ENCODE data around the gene RFTN1.

RFTN1 gene

DNA sequence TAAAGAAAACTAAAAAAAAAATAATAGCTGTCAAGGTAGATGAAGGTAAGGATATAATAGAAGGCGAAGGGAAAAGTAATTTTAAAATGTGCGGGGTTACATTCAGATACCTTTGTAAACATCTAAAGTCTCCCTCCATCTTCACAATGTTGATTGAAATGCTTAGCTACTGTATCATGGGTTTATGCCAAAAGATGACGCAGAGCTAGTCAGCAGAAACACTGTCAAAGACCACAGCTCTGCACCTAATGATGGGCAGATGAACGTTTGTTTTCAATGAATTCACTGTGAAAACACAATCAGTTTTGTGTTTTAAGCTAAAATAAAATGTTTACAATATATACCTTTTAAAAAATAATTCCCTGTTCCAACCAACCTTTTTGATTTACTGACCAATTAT, 61.2 kb downstream of the RFTN1 start:
- no peak for DNase-seq (ENCODE audit: low spot score)
- TF ChIP-seq CTCF (IDR thresholded peaks at IDR 0.05; ENCODE audit: extremely low read depth, insufficient read depth, missing control alignments), result no peak
- in situ Hi-C loops (cut with MboI; ENCODE audit: low pct_unique_long_range_greater_than_20kb, low sequenced_read_pairs, unreplicated experiment), result no loop called here

DNA sequence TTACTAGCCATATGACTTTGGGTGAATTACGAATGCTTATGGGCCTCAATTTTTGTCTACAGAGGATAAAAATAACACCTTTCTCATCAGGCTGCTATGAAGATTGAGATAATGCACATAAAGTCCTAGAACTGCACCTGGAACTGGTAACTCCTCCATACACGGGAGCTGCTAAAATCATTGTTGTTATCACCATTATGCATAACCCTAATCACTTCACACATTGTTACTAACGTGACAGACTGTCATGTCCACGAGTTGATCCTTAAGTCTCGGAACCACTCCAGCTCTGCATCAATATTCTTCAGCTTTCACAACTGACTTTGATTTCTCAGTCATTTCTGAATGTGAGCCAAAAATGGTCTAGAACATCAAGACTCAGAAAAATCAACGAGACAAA, 64.1 kb downstream of the RFTN1 start:
- DNase-seq (ENCODE audit: low spot score), result no peak
- in situ Hi-C loops (cut with MboI; ENCODE audit: low pct_unique_long_range_greater_than_20kb, low sequenced_read_pairs, unreplicated experiment), result no loop called here
- no peak for TF ChIP-seq CTCF (IDR thresholded peaks at IDR 0.05; ENCODE audit: extremely low read depth, insufficient read depth, missing control alignments)

GRCh38 chr3:16448639-16449070, 64.8 kb downstream of the RFTN1 start:
- no peak for TF ChIP-seq CTCF (IDR thresholded peaks at IDR 0.05; ENCODE audit: extremely low read depth, insufficient read depth, missing control alignments)
- no peak for DNase-seq (ENCODE audit: low spot score)
- in situ Hi-C loops (cut with MboI; ENCODE audit: low pct_unique_long_range_greater_than_20kb, low sequenced_read_pairs, unreplicated experiment), result no loop called here

GRCh38 chr3:16447135-16447534, 66.4 kb downstream of the RFTN1 start:
- no peak for TF ChIP-seq CTCF (IDR thresholded peaks at IDR 0.05; ENCODE audit: extremely low read depth, insufficient read depth, missing control alignments)
- in situ Hi-C loops (cut with MboI; ENCODE audit: low pct_unique_long_range_greater_than_20kb, low sequenced_read_pairs, unreplicated experiment), result no loop called here
- no peak for DNase-seq (ENCODE audit: low spot score)

DNA sequence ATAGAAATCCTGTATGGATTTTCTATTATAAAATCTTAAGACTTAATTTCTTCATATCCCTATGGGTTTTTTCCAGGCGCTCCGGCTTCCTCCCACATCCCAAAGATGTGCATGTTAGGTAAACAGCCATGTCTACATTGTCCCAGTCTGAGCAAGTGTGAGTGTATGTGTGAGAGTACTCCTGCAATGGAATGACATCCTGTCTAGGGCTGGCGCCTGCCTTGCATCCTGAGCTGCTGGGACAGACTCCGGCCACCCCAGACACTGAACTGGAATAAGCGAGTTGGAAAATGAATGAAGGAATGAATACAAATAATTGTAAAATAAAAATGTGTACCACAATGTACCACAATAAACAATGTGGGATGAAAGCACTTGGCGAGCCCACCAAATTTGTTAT, 69.2 kb downstream of the RFTN1 start:
- in situ Hi-C loops (cut with MboI; ENCODE audit: low pct_unique_long_range_greater_than_20kb, low sequenced_read_pairs, unreplicated experiment), result no loop called here
- no peak for DNase-seq (ENCODE audit: low spot score)
- TF ChIP-seq CTCF (IDR thresholded peaks at IDR 0.05; ENCODE audit: extremely low read depth, insufficient read depth, missing control alignments), result no peak

GRCh38 chr3:16442730-16443129, 70.8 kb downstream of the RFTN1 start:
- in situ Hi-C loops (cut with MboI; ENCODE audit: low pct_unique_long_range_greater_than_20kb, low sequenced_read_pairs, unreplicated experiment), result no loop called here

More at GRCh38 chr3:16442730-16443129, 70.8 kb downstream of the RFTN1 start:
- DNase-seq (ENCODE audit: low spot score), result no peak
- no peak for TF ChIP-seq CTCF (IDR thresholded peaks at IDR 0.05; ENCODE audit: extremely low read depth, insufficient read depth, missing control alignments)

Measured in GM13977 (cell line).